OCI-LY7 (cell line): ENCODE data around the gene RCE1. TPM values are rescaled to one million over a fixed set of nuclear protein-coding genes. Genes with fewer than 3 reads are reported as not detected.
A peak's percentile ranks its signal among the peaks of the same experiment; 100 is the strongest.

Experiments
- BruUV-seq: library from RNA; stranded (reverse); fragments of 400-500 nt; replicated peaks from 2 replicates; lab custom pipeline; 2021; lab: Mats Ljungman, UMichigan
- CTCF ChIA-PET: fragments of 300-600 bp; sonication (Branson Sonifier 250); formaldehyde crosslinking; loops from one replicate; lab custom pipeline; 2022; ENCODE audit warnings: antibody characterized with exemption; ENCODE audit not compliant: unreplicated experiment; lab: Charles Lee
- POLR2A ChIA-PET: fragments of 300-600 bp; sonication (Branson Sonifier 250); formaldehyde crosslinking; loops from one replicate; lab custom pipeline; 2022; ENCODE audit warnings: antibody characterized with exemption; lab: Charles Lee
- DNase-seq: peaks from one replicate; pipeline ENCODE4 v3.0.0-alpha.2; 2015; ENCODE audit warnings: low spot score
- H2AFZ ChIP-seq: fragments of 200-600 bp; sonication (generic), shearing (Covaris generic); 2 replicates; pipeline ENCODE4 v1.6.1; 2014; ENCODE audit warnings: mild to moderate bottlenecking, antibody characterized with exemption, low read length, moderate library complexity
- H3K27ac ChIP-seq: fragments of 200-600 bp; sonication (generic); 2 replicates; pipeline ENCODE4 v1.5.1; 2014; ENCODE audit warnings: mixed run types, low read depth, mild to moderate bottlenecking, moderate library complexity, low read length, inconsistent platforms; ENCODE audit not compliant: poor library complexity, severe bottlenecking
- H3K36me3 ChIP-seq: fragments of 200-600 bp; sonication (generic); 2 replicates; pipeline ENCODE4 v1.6.1; 2014; ENCODE audit warnings: mild to moderate bottlenecking, antibody characterized with exemption, low read length, moderate library complexity, mixed read lengths; ENCODE audit not compliant: insufficient read depth
- H3K4me1 ChIP-seq: fragments of 200-600 bp; sonication (generic); 2 replicates; pipeline ENCODE4 v1.5.1; 2014; ENCODE audit warnings: mild to moderate bottlenecking, low read length; ENCODE audit not compliant: insufficient read depth, poor library complexity, severe bottlenecking
- H3K4me2 ChIP-seq: fragments of 200-600 bp; sonication (generic); 2 replicates; pipeline ENCODE4 v1.6.1; 2014; ENCODE audit warnings: mild to moderate bottlenecking, low read length
- H3K4me3 ChIP-seq: fragments of 200-600 bp; sonication (generic); 2 replicates; pipeline ENCODE4 v1.5.1; 2014; ENCODE audit warnings: mild to moderate bottlenecking, low read depth, low read length; ENCODE audit not compliant: poor library complexity, severe bottlenecking
- H3K79me2 ChIP-seq: fragments of 200-600 bp; sonication (generic); 2 replicates; pipeline ENCODE4 v1.6.1; 2016; ENCODE audit warnings: low read depth, mild to moderate bottlenecking, low read length, moderate library complexity, mixed read lengths; ENCODE audit not compliant: insufficient read depth
- H3K9me2 ChIP-seq: fragments of 200-600 bp; sonication (generic); 2 replicates; pipeline ENCODE4 v1.6.1; 2016; ENCODE audit warnings: mild to moderate bottlenecking, low read length, mixed read lengths; ENCODE audit not compliant: insufficient read depth
- H3K9me3 ChIP-seq: fragments of 200-600 bp; sonication (generic); 2 replicates; pipeline ENCODE4 v1.6.1; 2014; ENCODE audit warnings: mild to moderate bottlenecking, mixed run types, low read length, mixed read lengths
- H4K20me1 ChIP-seq: fragments of 200-600 bp; sonication (generic); 2 replicates; pipeline ENCODE4 v1.6.1; 2014; ENCODE audit warnings: mild to moderate bottlenecking, antibody characterized with exemption, low read length, moderate library complexity, mixed read lengths; ENCODE audit not compliant: insufficient read depth
- EZH2phosphoT487 ChIP-seq: fragments of 200-600 bp; sonication (generic); IDR thresholded peaks from 2 replicates; pipeline ENCODE4 v1.6.1; 2018; ENCODE audit warnings: low read depth, borderline replicate concordance, mild to moderate bottlenecking, mixed run types, antibody characterized with exemption, low read length, moderate library complexity, mixed read lengths
- intact Hi-C: fragments of 100-400 bp; cut with micrococcal nuclease; formaldehyde crosslinking; loops from one replicate; pipeline ENCODE4 v1.10.0; 2022; ENCODE audit not compliant: unreplicated experiment
- total RNA-seq, 2 experiments: library from RNA; depleted of rRNA in 1 of 2; stranded (reverse); fragments of >200 nt in 1 of 2; shearing (Covaris generic) in 1 of 2; gene quantifications; 2 replicates each; pipeline ENCODE4 v1.2.3, GENCODE V29; 2014 to 2022
- TF ChIP-seq, protein P1 (sequence below): fragments of 200-600 bp; sonication (generic); conservative IDR thresholded peaks from 2 replicates; pipeline ENCODE4 v1.5.1; 2014; ENCODE audit warnings: mild to moderate bottlenecking, antibody characterized with exemption, low read length, moderate library complexity, mixed read lengths

Gene RCE1
- total RNA-seq, 2 experiments from 2014 or later = 34.9 to 62.9 TPM

DNA sequence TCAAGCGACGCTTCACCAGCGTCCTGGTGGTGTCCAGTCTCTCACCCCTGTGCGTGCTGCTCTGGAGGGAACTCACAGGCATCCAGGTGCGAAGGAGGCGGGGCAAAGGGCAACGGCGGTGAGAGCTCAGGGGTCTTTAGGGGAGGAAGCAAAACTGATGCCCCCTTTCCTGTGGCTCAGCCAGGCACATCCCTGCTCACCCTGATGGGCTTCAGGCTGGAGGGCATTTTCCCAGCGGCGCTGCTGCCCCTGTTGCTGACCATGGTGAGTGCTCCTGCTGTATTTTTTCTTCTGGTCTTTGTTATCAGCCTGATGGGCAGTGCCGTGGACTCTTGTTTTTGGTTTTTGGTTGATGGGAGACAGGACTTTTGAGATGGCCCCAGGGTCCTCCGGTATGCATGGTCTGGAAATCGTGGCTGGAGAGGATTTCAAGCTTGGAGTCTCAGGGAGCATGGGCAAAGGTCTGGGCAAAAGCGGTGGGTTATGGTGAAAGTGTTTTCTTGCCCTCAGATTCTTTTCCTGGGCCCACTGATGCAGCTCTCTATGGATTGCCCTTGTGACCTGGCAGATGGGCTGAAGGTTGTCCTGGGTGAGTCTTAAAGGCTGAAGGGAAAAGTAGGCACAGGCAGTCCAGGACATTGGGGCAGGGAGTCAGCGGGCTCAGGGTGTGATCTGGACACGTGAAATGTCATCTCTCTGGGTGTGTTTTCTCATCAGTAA is 695 bp downstream of the RCE1 start:
- BruUV-seq = TSS peak; percentile 39

DNA sequence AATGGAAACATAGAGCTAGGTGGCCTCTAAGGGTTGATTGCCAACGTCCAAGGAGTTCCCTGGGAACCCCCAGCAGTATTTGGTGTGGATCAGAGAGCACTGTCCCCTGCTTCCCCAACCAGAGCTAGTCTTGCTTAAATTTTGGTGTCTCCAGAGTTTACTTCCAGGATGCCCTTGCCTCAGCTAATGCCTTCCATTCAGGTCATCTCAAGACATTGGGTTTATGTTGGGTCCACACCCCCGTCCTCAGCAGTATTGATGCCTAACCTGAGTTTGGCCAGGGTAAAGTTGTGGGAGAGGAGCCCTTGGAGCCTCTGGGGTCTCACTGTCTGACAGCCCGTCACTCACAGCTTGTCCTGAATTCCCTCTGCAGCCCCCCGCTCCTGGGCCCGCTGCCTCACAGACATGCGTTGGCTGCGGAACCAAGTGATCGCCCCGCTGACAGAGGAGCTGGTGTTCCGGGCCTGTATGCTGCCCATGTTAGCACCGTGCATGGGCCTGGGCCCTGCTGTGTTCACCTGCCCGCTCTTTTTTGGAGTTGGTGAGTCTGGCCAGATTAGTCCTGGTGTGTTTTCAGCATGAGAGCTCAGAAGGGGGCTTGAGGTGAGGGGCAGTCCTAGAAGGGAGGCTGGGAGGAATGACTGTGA is 1.4 kb downstream of the RCE1 start:
- ChIA-PET CTCF (no interaction called here), POLR2A (interaction anchor here (1.4 kb wide), 1 partner anchor 11 kb away, joined by 6 read pairs; no protein-coding TSS in a partner anchor)
- no peaks in the 10 kb centered on the region for H3K9me2 ChIP-seq
- peaks cover 45% of the 10 kb centered on the region for H3K79me2 ChIP-seq
- H3K36me3 ChIP-seq = peaks cover 56% of the 10 kb centered on the region; the same call in 1 of the 2 replicates
- no peak for DNase-seq
- BruUV-seq = no TSS peak
- peak overlapping the region; percentile 92 for H3K4me3 ChIP-seq
- H3K4me2 ChIP-seq = peak overlapping the region; percentile 88
- H3K4me1 ChIP-seq = peaks cover 37% of the 10 kb centered on the region
- H4K20me1 ChIP-seq = peaks cover 7% of the 10 kb centered on the region
- no peak overlapping the region for H3K27ac ChIP-seq
- intact Hi-C loops = loop anchor here (5.0 kb wide), 1 partner anchor 362 kb away; the partner anchor contains the start of gene DPP3
- no peak overlapping the region for H2AFZ ChIP-seq
- TF ChIP-seq EZH2phosphoT487 = no peak
- TF ChIP-seq, protein P1, sequence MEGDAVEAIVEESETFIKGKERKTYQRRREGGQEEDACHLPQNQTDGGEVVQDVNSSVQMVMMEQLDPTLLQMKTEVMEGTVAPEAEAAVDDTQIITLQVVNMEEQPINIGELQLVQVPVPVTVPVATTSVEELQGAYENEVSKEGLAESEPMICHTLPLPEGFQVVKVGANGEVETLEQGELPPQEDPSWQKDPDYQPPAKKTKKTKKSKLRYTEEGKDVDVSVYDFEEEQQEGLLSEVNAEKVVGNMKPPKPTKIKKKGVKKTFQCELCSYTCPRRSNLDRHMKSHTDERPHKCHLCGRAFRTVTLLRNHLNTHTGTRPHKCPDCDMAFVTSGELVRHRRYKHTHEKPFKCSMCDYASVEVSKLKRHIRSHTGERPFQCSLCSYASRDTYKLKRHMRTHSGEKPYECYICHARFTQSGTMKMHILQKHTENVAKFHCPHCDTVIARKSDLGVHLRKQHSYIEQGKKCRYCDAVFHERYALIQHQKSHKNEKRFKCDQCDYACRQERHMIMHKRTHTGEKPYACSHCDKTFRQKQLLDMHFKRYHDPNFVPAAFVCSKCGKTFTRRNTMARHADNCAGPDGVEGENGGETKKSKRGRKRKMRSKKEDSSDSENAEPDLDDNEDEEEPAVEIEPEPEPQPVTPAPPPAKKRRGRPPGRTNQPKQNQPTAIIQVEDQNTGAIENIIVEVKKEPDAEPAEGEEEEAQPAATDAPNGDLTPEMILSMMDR = no peak
- no peaks in the 10 kb centered on the region for H3K9me3 ChIP-seq

More for the DNA sequence above, 695 bp downstream of the RCE1 start:
- CTCF ChIA-PET = interaction anchor here (0.6 kb wide), 1 partner anchor 326 kb away, joined by 4 read pairs; no protein-coding TSS in a partner anchor
- H3K4me1 ChIP-seq = peaks cover 39% of the 10 kb centered on the region
- H3K4me2 ChIP-seq = peak overlapping the region; percentile 88
- H3K79me2 ChIP-seq = peaks cover 46% of the 10 kb centered on the region
- H3K36me3 ChIP-seq = peaks cover 63% of the 10 kb centered on the region; the same call in 1 of the 2 replicates
- POLR2A ChIA-PET = interaction anchor here (0.7 to 1.4 kb wide), 2 partner anchors 8 to 12 kb away, joined by 4 to 6 read pairs; no protein-coding TSS in a partner anchor
- peak overlapping the region; percentile 15; the same call in 1 of the 2 replicates for H2AFZ ChIP-seq
- no peak for TF ChIP-seq EZH2phosphoT487
- TF ChIP-seq, protein P1 = no peak
- intact Hi-C loops = loop anchor here (1.0 to 5.0 kb wide), 3 partner anchors 12 to 362 kb away; partner anchors contain the start of gene DPP3
- H3K9me3 ChIP-seq = no peaks in the 10 kb centered on the region
- peaks cover 7% of the 10 kb centered on the region for H4K20me1 ChIP-seq
- H3K9me2 ChIP-seq = no peaks in the 10 kb centered on the region
- H3K27ac ChIP-seq = peak overlapping the region; percentile 81
- no peak for DNase-seq
- peak overlapping the region; percentile 92 for H3K4me3 ChIP-seq
